Activated T-cell treated with anti-CD3 and anti-CD28 coated beads for 48 hours (primary cell): Measurements from ENCODE around the gene RPAP2.
A peak's percentile ranks its signal among the peaks of the same experiment; 100 is the strongest.
"Not testable (repeated sequence)": the region's sequence is repeated elsewhere in the genome, so short reads cannot be mapped to it uniquely, and the experiment has no call there.

ENCODE experiments used
- DNase-seq: peaks from one replicate; pipeline ENCODE4 v3.0.0-alpha.2; 2020; ENCODE audit warnings: low read depth

RPAP2 gene

DNA sequence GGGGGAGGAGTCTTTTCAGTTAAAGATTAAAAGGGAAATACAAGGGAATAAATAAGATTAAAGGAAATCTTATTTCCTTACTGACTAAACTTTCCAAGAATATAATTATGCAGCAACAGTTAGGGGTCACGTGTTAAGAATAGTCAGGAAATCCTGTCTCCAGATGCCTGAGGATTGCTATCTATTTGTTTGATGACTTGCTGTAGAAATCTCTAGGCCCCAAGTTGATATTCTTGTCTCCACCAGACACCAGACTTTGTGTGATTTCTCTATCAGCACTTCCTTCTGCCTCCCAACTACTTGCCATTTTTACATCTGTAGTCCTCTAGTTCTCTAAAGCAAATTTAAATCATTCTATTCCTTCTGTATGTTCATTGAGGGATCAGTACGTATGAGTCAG lies 77.5 kb downstream of the RPAP2 start:
- DNase-seq = no peak

DNA sequence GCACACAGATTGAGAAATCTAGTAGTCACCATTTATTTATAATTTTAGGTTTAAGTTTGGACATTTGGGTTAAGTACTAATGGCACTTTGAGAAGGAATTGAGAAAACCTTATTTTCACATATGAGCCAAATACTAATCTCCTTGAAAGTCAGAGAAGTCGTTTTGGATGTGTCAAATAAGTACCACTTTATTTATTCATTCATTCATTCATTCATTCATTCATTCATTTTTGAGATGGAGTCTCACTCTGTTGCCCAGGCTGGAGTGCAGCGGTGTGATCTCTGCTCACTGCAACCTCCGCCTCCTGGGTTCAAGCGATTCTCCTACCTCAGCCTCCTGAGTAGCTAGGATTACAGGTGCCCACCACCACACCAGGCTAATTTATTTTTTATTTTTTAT lies 79.1 kb downstream of the RPAP2 start:
- not testable (repeated sequence) for DNase-seq

DNA sequence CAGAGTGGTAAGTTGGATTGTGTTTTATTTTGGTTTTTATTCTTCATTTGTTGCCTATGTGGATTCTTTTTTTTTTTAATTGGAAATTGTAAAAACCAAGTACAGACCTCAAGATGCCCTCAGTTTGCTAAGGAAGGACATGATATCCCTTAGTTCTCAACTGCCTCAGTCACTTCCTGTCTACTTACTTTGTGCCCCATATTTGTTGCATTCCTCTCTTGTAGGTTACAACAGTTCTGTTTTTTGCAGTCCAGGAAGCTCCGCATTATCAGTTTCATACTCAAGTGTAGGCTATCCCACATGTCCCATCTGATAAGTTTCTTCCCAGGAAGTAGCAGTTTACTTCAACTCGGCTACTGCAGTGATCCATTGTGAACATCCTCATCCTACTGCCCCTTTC lies 82.0 kb downstream of the RPAP2 start:
- DNase-seq = no peak

DNA sequence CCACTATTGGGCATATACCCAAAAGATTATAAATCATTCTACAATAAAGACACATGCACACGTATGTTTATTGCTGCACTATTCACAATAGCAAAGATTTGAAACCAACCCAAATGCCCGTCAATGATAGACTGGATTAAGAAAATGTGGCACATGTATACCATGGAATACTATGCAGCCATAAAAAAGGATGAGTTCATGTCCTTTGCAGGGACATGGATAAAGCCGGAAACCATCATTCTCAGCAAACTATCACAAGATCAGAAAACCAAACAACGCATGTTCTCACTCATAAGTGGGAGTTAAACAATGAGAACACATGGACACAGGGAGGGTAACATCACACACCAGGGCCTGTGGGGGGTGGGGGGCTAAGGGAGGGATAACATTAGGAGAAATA lies 95.1 kb downstream of the RPAP2 start:
- not testable (repeated sequence) for DNase-seq

DNA sequence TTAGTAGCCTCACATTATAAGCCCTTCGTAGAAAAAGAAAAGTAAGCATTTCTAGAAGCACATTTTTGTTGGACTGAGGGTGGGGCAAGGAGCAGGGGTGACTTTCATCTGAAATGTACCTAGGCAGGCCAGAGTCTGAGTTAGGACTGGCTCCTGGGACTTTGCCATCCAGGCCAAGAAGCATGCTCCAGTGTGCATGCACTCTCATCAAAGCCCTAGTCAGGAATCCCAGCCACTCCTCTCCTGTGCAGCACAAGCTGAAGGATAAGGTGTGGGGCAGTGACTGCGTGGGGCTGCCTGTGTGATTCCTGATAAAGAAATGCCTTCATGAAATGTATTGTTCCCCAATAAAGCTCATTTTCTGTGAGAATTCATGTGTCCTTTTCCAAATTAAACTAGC lies 99.7 kb downstream of the RPAP2 start:
- DNase-seq = no peak

DNA sequence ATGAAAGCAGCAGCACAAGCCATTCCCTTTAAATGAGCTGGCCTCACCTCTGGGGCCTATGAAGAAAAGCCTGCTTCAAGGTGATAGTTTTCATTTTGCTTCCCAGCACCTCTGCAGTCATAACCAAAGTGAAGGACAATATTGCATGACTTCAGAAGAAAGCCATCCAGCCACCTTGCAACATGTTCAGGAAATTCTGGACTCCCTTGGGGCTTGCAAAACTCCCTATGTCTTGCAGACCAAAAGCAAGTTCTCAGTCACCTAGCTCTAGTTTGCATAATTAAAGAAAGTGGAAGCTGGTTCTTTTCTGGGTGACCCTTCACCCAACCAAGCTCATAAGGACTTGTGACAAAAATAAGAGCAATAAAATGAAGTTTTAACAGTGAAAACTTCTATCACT lies 100.2 kb downstream of the RPAP2 start:
- no peak for DNase-seq

DNA sequence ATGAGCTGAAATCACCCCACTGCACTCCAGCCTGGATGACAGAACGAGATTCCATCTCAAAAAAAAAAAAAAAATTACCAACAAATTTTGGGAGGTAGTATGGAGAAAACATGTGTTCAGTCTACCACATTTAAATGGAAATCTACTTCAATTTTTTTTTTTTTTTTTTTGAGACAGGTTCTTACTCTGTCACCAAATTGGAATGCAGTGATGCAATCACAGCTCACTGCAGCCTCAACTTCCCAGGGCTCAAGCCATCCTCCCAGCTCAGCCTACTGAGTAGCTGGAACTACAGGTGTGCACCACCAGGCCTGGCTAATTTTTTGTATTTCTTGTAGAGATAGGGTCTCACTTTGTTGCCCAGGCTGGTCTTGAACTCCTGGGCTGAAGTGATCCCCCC lies 105.8 kb downstream of the RPAP2 start:
- no peak for DNase-seq

DNA sequence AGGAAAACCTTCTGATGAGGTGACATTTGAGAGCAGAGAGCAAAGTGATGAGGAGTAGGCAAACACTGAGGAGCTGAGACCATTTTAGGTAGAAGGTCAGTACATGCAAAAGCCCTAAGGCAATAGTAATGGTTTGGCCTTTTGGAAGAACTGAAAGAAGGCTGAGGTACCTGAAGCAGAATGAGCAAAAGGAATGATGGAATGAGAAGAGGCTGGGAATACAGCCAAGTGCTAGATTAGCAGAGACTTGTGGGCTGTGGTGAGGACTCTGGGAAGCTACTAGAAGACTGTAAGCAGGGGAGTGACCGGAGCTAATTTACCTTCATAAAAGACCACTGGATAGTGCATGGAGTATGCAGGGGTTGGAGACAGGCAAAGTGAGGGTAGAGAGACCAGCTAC lies 110.0 kb downstream of the RPAP2 start:
- no peak for DNase-seq

DNA sequence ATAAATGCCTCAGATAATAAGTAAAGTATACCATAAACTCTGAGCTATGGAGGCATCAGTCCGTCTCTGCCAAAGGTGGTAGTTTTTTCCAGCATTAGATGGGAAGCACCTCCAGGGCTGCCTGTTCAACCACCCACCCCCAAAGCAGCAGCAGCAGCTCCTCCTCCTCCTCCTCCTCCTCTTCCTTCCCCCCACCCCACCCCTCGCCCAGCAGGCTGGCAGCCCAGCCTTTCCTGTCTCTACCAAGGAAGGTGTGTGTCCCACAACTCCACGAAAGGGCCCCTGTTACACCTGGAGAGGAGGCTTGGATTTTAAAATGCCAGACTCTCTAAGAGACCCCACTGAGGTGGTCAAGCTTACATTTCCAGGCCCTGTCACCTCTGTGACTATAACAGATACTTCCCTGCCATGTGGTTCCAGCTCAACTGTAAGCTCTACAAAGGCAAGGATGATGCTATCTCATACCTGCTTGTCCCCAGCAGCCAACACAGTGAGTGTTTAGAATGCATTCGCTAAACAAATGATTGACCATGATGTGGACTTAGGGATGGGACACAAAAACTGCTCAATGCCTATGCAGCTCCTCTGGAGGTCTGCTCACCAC lies 111.2 kb downstream of the RPAP2 start:
- DNase-seq = no peak

DNA sequence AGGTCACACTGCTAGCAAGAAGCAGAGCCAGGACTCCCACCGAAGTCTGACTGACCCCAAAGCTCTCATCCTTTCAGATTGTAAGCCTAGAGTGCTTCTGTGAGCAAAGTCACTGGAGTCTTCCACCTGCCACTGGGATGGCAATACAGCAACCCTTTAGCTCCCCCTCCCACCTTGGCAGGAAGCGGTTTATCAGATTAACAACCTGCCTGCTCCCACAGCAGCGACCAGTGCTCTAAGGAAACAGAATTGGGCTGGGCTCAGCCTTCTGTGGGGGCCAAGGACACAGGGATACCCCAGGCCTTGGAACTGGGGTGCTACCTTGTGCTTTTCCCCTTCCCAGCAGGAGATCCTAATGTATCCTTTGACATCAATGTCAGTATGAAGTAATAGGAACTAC lies 111.8 kb downstream of the RPAP2 start:
- peak; percentile 1 for DNase-seq

DNA sequence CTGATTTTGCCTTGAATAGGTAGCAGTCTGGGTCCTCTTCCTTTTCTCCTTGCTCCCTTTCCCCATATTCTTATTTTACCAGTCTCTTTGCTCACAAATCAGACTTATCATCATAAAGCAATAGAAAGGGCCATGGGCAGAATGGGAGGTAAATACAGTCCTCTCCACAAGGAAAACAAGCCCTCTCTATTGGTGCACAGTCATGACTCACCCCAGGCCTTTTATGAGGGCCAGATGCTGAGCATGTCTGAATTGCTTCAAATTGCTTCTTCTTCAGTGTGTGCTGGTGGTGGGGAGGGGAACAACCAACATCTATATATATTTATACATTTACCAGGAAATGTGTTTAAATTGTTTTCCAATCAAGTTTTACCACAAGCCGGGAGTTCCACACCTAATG lies 112.7 kb downstream of the RPAP2 start:
- no peak for DNase-seq

DNA sequence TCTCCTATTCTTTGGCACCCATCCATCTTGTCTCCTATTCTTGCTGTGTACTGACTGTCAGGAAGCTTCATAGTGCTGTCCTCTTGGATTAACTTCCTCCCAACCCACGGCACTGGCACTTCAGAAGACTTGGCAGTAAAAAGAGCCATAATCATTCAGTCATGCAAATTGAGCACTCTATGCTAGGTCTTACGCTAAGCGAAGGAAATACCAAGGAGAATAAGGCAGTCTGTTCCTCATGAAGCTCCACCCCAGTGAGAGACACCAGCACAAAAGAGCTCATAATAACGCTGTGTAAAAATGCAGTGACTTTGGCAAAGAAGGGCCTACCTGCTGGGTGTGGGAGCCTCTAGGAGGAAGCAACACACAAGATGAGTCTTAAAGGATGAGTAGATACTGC lies 120.8 kb downstream of the RPAP2 start:
- no peak for DNase-seq

DNA sequence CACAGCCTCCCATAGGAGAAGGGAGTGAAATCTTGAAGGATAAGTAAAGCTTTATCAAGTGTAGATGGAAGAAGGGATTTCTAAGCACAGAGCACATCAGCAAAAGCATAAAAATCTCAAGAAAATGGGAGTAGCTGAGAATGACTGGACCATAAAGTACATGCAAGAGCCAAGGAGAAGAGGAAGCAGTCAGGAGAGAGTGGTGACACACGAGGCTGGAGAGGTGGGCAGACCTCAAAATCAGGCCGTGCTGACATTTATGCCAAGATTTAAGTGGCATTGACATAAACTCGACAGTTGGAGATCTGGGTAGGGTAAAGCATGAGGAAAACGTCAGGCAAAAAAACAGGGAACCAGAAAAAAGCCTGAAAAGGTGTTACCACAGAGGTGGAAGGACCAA lies 125.5 kb downstream of the RPAP2 start:
- no peak for DNase-seq

DNA sequence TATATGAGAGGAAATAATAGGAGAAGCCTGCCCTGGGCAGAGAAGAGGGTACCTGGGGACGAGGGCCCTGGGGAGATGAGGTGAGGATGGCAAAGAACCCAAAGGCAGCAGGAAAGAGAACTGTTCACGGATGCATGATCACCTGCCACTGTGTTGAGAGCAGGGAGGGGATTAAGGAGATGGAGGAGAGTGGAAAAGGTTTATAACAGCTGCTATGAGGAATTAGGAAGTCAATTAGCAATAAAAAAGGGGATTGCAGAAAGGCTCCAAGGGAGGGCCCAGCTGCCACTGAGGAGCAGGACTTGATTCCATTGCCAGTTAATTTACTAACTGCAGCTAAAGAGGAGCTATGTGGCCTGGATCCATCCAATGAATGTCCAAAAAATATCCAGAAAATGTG lies 126.8 kb downstream of the RPAP2 start:
- no peak for DNase-seq

DNA sequence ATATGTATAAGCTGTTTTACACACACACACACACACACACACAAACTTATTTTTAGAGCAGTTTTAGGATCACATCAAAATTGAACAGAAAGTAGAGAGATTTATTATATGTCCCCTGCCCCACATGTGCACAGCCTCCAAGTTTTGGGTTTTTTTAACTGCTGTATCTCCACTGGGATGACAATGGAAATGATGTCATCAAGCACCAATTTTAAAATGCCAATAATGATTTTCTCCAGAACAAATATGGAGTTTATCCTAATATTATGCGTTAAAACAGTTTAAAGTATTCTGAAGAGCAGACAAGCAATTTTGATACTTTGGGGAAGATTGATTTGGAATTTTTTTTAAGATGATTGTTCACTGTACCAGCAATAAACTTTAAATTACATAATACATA lies 131.2 kb downstream of the RPAP2 start:
- no peak for DNase-seq

DNA sequence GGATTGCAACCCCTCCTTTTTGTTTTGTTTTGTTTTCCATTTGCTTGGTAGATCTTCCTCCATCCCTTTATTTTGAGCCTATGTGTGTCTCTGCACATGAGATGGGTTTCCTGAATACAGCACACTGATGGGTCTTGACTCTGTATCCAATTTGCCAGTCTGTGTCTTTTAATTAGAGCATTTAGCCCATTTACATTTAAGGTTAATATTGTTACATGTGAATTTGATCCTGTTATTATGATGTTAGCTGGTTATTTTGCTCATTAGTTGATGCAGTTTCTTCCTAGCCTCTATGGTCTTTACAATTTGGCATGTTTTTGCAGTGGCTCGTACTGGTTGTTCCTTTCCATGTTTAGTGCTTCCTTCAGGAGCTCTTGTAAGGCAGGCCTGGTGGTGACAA lies 135.7 kb downstream of the RPAP2 start:
- not testable (repeated sequence) for DNase-seq

DNA sequence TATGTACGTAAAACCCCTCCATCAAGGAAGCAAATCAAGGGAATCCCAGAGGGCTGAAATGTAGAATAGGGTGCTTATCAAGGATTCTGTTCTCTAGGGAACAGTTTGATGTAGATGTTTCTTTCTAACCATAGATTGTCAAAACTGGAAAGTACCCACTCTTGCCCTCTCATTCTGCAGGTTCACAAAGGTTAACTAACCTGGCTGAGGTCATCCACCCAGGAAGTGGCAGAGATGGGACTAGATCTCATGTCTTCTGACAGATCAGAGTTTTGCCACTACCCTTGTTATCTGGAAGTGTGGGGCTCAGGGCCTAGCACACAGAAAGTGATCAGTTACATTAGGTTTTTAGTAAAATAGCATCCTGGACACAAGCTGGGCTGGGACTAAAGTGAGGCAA lies 140.4 kb downstream of the RPAP2 start:
- DNase-seq = no peak

DNA sequence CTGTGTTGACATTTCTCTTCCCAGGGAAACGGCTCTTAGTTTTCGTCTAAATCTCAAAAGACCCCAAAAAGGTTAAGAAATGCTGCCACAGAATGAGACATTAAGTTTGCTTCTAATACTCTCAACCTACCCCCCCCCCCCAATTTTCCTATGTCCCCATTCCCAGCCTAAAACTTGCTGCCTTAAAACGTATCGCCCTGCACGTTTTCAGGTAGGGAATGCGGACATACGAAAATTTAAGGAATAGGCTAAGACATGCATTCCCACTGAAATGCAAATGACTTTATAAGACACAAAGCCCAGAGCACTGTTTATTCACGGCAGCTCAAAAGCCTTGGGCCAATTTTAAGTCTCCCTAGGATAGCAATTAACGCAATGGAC lies 142.4 kb downstream of the RPAP2 start:
- no peak for DNase-seq

DNA sequence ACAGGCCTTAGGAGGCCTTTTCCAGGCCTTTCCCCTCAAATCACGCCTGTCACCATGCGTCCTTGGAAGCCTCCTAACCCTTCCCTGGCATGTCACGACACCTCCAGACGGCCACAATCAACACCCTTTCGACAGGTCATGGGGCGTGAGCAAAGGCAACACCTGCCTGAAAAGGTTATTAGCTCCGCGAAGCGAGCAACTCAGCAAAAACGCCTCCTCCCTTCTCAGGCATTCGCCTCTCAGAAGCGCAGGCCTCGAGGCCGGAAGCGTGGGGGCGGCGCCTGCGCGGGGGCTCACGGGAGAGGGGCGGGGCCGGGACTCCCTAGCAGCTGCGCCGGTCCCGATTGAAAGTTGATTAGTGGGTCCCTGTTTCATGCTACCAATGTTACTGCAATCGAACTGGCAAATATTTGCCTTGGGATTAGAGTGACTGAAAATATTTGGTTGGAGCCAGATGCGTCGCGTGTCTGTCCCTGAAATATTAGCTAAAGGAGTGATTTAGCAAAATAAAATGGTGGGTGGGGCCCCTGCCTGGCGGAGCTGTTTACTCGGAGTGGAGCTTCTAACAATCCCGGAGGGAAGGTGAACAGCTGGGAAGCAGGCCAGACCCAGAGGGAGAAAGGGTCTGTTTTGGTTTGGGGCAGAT lies 143.0 kb downstream of the RPAP2 start:
- DNase-seq = no peak

DNA sequence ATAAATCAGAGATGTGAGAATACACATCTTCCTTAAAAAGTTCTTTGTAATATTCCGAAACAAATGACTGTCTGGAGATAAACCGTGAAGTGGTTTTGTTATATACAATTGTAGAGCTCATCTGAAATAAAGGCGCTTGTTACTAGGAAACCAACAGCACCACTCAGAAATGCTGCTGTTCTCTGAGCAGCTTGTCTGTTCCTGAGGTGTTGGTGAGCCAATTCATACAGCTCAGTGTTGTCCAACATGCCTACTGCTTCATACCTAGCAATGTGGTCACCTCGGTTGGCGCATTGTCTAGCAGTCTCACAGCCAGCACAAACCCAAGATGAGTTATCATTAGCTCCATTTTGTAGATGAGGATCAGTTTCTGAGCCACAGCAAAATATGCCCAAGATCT lies 143.5 kb downstream of the RPAP2 start:
- no peak for DNase-seq

DNA sequence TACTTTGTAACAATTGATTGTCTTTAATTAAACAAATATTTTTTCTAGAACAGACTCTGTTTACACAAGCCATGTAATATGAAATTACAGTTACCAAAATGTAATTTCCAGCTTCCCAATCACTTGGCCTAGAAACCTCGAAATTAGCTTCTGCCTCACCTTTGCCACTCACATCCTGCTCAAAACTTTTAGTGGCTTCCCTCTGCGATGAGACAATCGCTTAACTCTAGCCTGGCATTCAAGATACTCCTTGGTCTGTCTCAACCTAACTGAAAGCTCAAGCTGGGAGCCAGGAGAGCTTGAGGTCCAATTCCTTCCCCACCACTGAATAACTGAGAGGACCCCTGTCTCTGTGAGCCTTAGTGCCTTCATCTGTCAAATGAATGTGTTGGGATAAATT lies 145.0 kb downstream of the RPAP2 start:
- no peak for DNase-seq

DNA sequence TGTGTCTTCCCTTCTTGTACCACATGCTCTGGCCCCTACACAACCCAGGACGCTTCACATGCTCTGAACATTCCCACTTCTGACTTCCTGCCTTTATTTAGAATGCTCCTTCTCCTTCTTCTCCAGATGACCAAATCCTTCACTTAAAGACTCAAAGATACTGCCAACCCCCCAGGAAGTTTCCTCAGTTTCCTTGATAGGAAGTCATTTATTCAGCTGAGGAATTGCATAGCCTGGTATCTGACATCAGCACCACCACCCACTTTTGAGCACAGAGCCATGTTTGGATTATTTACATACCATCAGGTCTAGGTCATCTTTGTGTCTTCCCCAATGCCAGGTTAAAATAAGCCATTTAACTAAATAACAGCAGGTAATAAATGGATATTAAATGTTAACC lies 145.5 kb downstream of the RPAP2 start:
- DNase-seq = no peak

DNA sequence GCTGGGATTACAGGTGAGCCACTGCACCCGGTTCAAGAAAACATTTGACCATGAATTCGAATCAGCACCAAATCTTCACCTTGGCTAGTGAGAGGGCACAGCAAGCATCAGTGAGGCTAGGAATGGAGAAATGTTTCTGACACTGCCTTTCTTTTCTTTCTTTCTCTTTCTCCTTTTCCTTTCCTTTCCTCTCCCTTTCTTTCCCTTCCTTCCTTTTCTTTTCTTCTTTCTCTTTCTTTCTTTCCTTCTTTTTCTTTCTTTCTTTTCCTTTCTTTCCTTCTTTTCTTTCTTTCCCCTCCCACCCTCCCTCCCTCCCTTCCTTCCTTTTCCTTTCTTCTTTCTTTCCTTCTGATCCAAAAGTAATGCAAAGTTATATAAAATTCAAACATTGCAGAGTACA lies 147.0 kb downstream of the RPAP2 start:
- DNase-seq = no peak

DNA sequence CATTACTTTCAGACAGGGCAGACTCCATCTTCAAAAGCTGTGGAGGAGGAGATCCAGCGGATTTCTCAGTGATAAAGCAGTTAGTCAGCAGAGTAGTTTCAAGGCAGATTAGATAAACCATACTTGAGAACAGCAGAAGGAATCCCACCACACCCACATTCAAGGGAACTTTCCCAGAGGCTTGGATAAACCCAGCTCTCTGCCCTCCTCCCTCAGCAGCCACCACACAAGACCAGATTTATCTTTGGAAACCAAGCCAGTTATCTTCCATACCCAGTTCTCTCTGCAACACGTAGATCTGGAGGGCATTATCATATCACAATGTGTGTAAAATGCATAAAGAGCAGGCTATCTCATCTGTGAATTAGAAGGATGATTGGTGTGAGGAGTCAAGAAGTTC lies 147.7 kb downstream of the RPAP2 start:
- no peak for DNase-seq
